ENCODE measurements around the gene CYP1A1. TPM values are rescaled to one million over a fixed set of nuclear protein-coding genes. Genes with fewer than 3 reads are reported as not detected.

Gene CYP1A1
- 2.4 TPM for total RNA-seq
- long read RNA-seq, partial matches to known transcripts: 0 of 6 reads
- long read RNA-seq, other reads (novel, unspliced or antisense): 0 of 6 reads

- intact Hi-C loops (cut with DNase I): no loop called here
- H3K27me3 ChIP-seq: no peaks in the 10 kb centered on the region
- TF ChIP-seq CTCF (IDR thresholded peaks at IDR 0.05): no peak
- DNase-seq: peak; percentile 77
- H3K4me1 ChIP-seq: peaks cover 6% of the 10 kb centered on the region
- ATAC-seq: peak; percentile 78
- peak within 1 kb of the TSS; percentile 59 for H3K27ac ChIP-seq
- no peaks in the 10 kb centered on the region for H3K36me3 ChIP-seq
- no peaks in the 10 kb centered on the region for H3K9me3 ChIP-seq
- peak within 1 kb of the TSS; percentile 64 for H3K4me3 ChIP-seq
Observed at GRCh38 chr15:74725225-74725774, at the start of gene CYP1A1. TSS of gene CYP1A1 (minus strand) at chr15:74725528. CDS start at chr15:74723097, 2,431 bp downstream.

DNA sequence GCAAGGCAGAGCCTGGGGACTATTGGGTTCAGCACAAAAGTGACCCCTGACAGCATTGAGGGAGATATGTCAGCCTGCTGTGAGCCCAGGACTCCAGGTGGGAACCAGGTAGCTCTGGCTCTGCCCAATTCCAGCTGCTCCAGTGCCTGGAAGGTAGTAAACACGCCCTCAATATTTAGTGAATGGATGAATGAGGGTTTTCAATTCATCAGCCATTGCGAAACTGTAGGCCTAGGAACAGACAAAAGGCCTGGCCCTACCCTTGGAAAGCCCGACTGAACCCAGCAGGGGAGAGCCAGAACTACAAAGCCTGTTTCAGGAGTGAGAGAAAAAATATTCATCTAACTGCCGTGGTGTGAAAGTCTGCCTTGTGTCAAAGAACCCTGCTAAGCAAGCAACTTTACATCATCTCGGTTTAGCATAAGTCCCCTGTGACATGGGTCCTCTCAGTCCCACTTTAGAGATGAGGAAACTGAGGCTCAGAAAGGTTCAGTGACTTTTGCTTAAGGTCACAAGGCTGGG lies 48.5 kb upstream of the CYP1A1 start:
- H3K36me3 ChIP-seq: no peaks in the 10 kb centered on the region
- H3K9me3 ChIP-seq: no peaks in the 10 kb centered on the region
- DNase-seq (no peak), ATAC-seq (no peak)
- no peak overlapping the region for H3K4me3 ChIP-seq
- H3K27me3 ChIP-seq: no peaks in the 10 kb centered on the region
- peaks cover 24% of the 10 kb centered on the region for H3K4me1 ChIP-seq
- no peak overlapping the region for H3K27ac ChIP-seq
- no peak for TF ChIP-seq CTCF (IDR thresholded peaks at IDR 0.05)
- intact Hi-C loops (cut with DNase I): loop anchor here (10.0 kb wide), 1 partner anchor 171 kb away; no protein-coding TSS in a partner anchor

DNA sequence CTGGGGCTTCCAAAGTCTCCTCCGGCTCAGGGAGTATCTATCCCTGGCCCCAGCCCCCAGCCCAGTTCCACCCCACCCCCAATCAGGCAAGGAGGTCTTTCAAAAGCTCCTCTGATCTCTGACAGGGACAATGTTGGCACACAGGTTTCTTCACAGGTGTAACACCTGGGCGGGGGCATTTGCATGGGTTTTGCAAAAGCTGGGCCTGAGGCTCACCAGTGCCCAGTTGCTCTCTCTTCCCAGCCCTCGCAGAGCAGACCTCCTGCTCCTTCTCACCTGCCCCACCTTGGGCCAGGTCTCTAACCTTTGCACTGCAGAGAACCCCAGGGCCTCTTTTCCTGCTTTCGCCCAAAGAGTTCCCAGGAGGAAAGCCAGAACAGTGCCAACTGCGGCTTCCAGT lies 48.0 kb upstream of the CYP1A1 start:
- H3K4me1 ChIP-seq: peaks cover 26% of the 10 kb centered on the region
- no peak overlapping the region for H3K27ac ChIP-seq
- intact Hi-C loops (cut with DNase I): loop anchor here (10.0 kb wide), 1 partner anchor 171 kb away; no protein-coding TSS in a partner anchor
- no peak for DNase-seq
- TF ChIP-seq CTCF (IDR thresholded peaks at IDR 0.05): no peak
- ATAC-seq: no peak
- H3K4me3 ChIP-seq: no peak overlapping the region
- no peaks in the 10 kb centered on the region for H3K27me3 ChIP-seq
- H3K9me3 ChIP-seq: no peaks in the 10 kb centered on the region
- H3K36me3 ChIP-seq: no peaks in the 10 kb centered on the region

DNA sequence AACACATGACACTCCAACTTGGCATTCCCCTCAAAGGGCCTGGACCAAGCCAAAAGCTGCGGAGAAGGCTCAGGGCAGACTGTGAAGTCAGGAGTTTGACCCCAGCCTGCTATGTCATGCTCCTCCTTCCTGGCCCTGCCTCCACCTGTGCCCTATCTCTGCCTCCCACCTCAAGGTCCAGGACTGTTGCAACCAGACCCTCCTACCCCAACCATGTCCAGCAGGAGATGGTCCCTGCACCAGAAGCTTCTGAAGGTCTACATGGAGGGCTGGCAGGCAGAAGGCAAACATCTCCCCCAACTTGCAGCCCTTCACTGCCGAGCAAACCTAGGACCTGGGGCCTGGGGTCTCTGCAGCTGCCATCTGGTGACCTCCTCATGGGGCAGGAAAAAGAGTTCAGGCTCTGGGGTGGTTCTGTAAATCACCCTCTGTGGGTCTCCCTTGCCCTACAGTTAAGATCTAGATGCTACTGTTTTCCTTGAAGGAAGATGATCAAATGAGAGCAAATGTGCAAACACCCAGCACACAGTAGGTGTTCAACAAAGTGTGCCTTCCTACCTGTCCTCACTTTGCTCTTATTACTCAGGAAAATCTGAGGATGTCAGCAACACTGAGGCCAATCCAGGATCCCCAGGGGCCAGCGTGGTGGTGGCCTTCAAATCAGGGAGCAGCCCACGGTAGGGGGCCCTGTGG lies 45.0 kb upstream of the CYP1A1 start:
- DNase-seq (no peak), ATAC-seq (no peak)
- Histone ChIP-seq H3K27me3 (no peaks in the 10 kb centered on the region), H3K36me3 (no peaks in the 10 kb centered on the region), H3K27ac (no peak overlapping the region), H3K9me3 (no peaks in the 10 kb centered on the region), H3K4me1 (peaks cover 12% of the 10 kb centered on the region), H3K4me3 (no peak overlapping the region)
- intact Hi-C loops (cut with DNase I): loop anchor here (10.0 kb wide), 1 partner anchor 174 kb away; no protein-coding TSS in a partner anchor
- TF ChIP-seq CTCF (IDR thresholded peaks at IDR 0.05): no peak

DNA sequence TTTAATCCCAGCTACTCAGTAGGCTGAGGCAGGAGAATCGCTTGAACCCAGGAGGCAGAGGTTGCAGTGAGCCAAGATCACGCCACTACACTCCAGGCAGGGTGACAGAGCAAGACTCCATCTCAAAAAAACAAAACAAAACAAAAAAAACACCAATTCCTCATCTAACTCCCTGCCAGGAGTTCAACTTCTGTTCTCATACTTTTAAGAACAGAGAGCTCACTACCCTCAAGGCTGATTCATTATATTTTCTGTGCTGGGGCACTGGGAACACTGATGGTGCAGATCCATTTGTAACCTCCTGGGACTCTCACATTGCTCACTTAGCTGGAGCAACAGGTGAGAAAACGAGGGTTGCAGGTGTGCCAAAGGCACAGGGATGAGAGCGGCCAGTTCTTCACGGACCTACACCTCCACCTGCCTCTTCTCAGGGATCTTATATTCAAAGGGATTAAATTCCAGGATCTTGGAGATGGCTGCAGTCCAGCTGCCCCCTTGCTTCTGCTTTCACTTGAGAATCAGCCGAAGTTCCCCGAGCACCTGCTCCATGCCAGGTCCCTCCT lies 44.2 kb upstream of the CYP1A1 start:
- Histone ChIP-seq H3K36me3 (no peaks in the 10 kb centered on the region), H3K4me3 (no peak overlapping the region), H3K27ac (no peak overlapping the region), H3K27me3 (no peaks in the 10 kb centered on the region), H3K9me3 (no peaks in the 10 kb centered on the region), H3K4me1 (peaks cover 12% of the 10 kb centered on the region)
- intact Hi-C loops (cut with DNase I): loop anchor here (5.0 to 10.0 kb wide), 3 partner anchors 132 to 385 kb away; no protein-coding TSS in a partner anchor
- DNase-seq (no peak), ATAC-seq (no peak)
- TF ChIP-seq CTCF (IDR thresholded peaks at IDR 0.05): no peak
